Esophagus (tissue), 2 donors: ENCODE data around the gene ATRIP. TPM values are rescaled to one million over a fixed set of nuclear protein-coding genes. Genes with fewer than 3 reads are reported as not detected.
"Not testable (repeated sequence)": the region's sequence is repeated elsewhere in the genome, so short reads cannot be mapped to it uniquely, and the experiment has no call there.

Source experiments
- H3K27ac ChIP-seq, 2 donors: one replicate each; pipeline ENCODE4 v1.5.1; 2013; ENCODE audit warnings: low read depth in 2 of 2, mild to moderate bottlenecking in 2 of 2, inconsistent platforms in 1 of 2, low read length in 1 of 2, moderate library complexity in 1 of 2
- H3K27me3 ChIP-seq, 2 donors: one replicate each; pipeline ENCODE4 v1.6.1; 2013; ENCODE audit warnings: low read length in 2 of 2, control low read depth in 1 of 2, mild to moderate bottlenecking in 1 of 2; ENCODE audit not compliant: insufficient read depth in 2 of 2, control insufficient read depth in 1 of 2
- H3K36me3 ChIP-seq, 2 donors: one replicate each; pipeline ENCODE4 v1.6.1; 2013; ENCODE audit warnings: low read length in 1 of 2; ENCODE audit not compliant: control insufficient read depth in 2 of 2, insufficient read depth in 2 of 2
- H3K4me1 ChIP-seq, 2 donors: one replicate each; pipeline ENCODE4 v1.6.1; 2013; ENCODE audit warnings: low read length in 1 of 2; ENCODE audit not compliant: control insufficient read depth in 2 of 2, insufficient read depth in 2 of 2
- H3K4me3 ChIP-seq, 2 donors: one replicate each; pipeline ENCODE4 v1.5.1; 2013; ENCODE audit warnings: low read length in 2 of 2, mild to moderate bottlenecking in 2 of 2, low read depth in 1 of 2, moderate library complexity in 1 of 2
- H3K9me3 ChIP-seq, 2 donors: one replicate each; pipeline ENCODE4 v1.6.1; 2013; ENCODE audit warnings: mild to moderate bottlenecking in 2 of 2, low read depth in 1 of 2, low read length in 1 of 2, moderate library complexity in 1 of 2; ENCODE audit not compliant: control insufficient read depth in 2 of 2, insufficient read depth in 1 of 2
- WGBS, 2 donors: extraction: QIAGEN DNeasy Blood & Tissue Kit; methylation state at CpG; one replicate each; pipeline ENCODE4 v1.1.7; 2013; 5-methylcytosine and 5-hydroxymethylcytosine counted together
- polyA plus RNA-seq, 2 donors: library from polyadenylated mRNA; stranded (reverse); fragments of 200-250 nt; gene quantifications; one replicate each; pipeline ENCODE4 v1.2.3, GENCODE V29; 2013
- donor health status: healthy with polysubstance abuse.
- donor health status: Bipolar disorder and iron deficiency.

Gene ATRIP
- polyA plus RNA-seq = 1 to 10 TPM; 4.9 to 5.7 TPM

GRCh38 chr3:48446425-48447193 is at the start of gene ATRIP:
ATRIP (plus strand) TSS chr3:48446737; CDS start chr3:48446846, 109 bp downstream.
- Histone ChIP-seq H3K27me3 (no peaks in the 10 kb centered on the region), H3K36me3 (peaks cover 0 to 12% of the 10 kb centered on the region in 2 donors), H3K27ac (peak within 1 kb of the TSS; percentile 91 to 92), H3K4me3 (peak within 1 kb of the TSS; percentile 75 to 88), H3K9me3 (no peaks in the 10 kb centered on the region), H3K4me1 (peaks cover 0 to 2% of the 10 kb centered on the region in 2 donors)
- 0 to 1% methylated on average over 80 to 91 of the region's 91 CpGs for WGBS, 2 donors

- H3K9me3 ChIP-seq = no peaks in the 10 kb centered on the region
- H3K4me3 ChIP-seq = no peak overlapping the region
- H3K36me3 ChIP-seq = no peaks in the 10 kb centered on the region
- 63 to 70% methylated on average over 9 of the region's 9 CpGs for WGBS, 2 donors
- peaks cover 0 to 14% of the 10 kb centered on the region in 2 donors for H3K4me1 ChIP-seq
- H3K27me3 ChIP-seq = no peaks in the 10 kb centered on the region
- no peak overlapping the region for H3K27ac ChIP-seq
Measured at GRCh38 chr3:48397767-48398681, 48.5 kb upstream of the ATRIP start.

GRCh38 chr3:48398701-48399386 is 47.7 kb upstream of the ATRIP start:
- Histone ChIP-seq H3K36me3 (peaks cover under 1 to 4% of the 10 kb centered on the region in 2 donors), H3K27me3 (no peaks in the 10 kb centered on the region), H3K9me3 (no peaks in the 10 kb centered on the region), H3K4me3 (no peak overlapping the region), H3K4me1 (peaks cover 3 to 14% of the 10 kb centered on the region in 2 donors), H3K27ac (peak overlapping the region in 1 of 2 donors; percentile 8)
- 50 to 51% methylated on average over 11 of the region's 11 CpGs for WGBS, 2 donors

GRCh38 chr3:48399387-48400172 is 47.0 kb upstream of the ATRIP start:
- H3K4me1 ChIP-seq = peaks cover 3 to 14% of the 10 kb centered on the region in 2 donors

GRCh38 chr3:48400824-48401433 is 45.6 kb upstream of the ATRIP start:
- Histone ChIP-seq H3K27ac (peak overlapping the region; percentile 32 to 94), H3K9me3 (no peaks in the 10 kb centered on the region), H3K36me3 (peaks cover 10 to 21% of the 10 kb centered on the region in 2 donors), H3K4me3 (no peak overlapping the region), H3K27me3 (no peaks in the 10 kb centered on the region), H3K4me1 (peaks cover 7 to 24% of the 10 kb centered on the region in 2 donors)
- WGBS, 2 donors = 52% methylated on average over 6 of the region's 6 CpGs

More at GRCh38 chr3:48399387-48400172, 47.0 kb upstream of the ATRIP start:
- H3K27ac ChIP-seq = peak overlapping the region; percentile 22 to 52
- no peaks in the 10 kb centered on the region for H3K27me3 ChIP-seq
- H3K36me3 ChIP-seq = peaks cover 7 to 10% of the 10 kb centered on the region in 2 donors
- no peaks in the 10 kb centered on the region for H3K9me3 ChIP-seq
- 46 to 51% methylated on average over 4 of the region's 4 CpGs for WGBS, 2 donors
- H3K4me3 ChIP-seq = no peak overlapping the region

GRCh38 chr3:48401434-48401901 is 45.1 kb upstream of the ATRIP start:
- H3K4me3 ChIP-seq, H3K27me3 ChIP-seq, H3K9me3 ChIP-seq: not testable (repeated sequence)
- peaks cover 10 to 26% of the 10 kb centered on the region in 2 donors for H3K36me3 ChIP-seq
- H3K27ac ChIP-seq = peak overlapping the region; percentile 89 to 94
- peaks cover 7 to 25% of the 10 kb centered on the region in 2 donors for H3K4me1 ChIP-seq
- WGBS, 2 donors = 79 to 82% methylated on average over 12 of the region's 12 CpGs

- peaks cover 10 to 34% of the 10 kb centered on the region in 2 donors for H3K36me3 ChIP-seq
- H3K4me3 ChIP-seq = no peak overlapping the region
- peaks cover 7 to 25% of the 10 kb centered on the region in 2 donors for H3K4me1 ChIP-seq
- H3K27me3 ChIP-seq = no peaks in the 10 kb centered on the region
- no peaks in the 10 kb centered on the region for H3K9me3 ChIP-seq
- H3K27ac ChIP-seq = peak overlapping the region; percentile 89 to 95
- WGBS, 2 donors = 18 to 26% methylated on average over 8 of the region's 8 CpGs
Measured at GRCh38 chr3:48402281-48402732, 44.2 kb upstream of the ATRIP start.

GRCh38 chr3:48402907-48403306 is 43.6 kb upstream of the ATRIP start:
- Histone ChIP-seq H3K36me3 (peaks cover 10 to 40% of the 10 kb centered on the region in 2 donors), H3K27ac (peak overlapping the region; percentile 89 to 95)
- WGBS, 2 donors = 60 to 68% methylated on average over 3 of the region's 3 CpGs

More at GRCh38 chr3:48402907-48403306, 43.6 kb upstream of the ATRIP start:
- Histone ChIP-seq H3K4me1 (peaks cover 7 to 25% of the 10 kb centered on the region in 2 donors), H3K9me3 (no peaks in the 10 kb centered on the region), H3K27me3 (no peaks in the 10 kb centered on the region), H3K4me3 (no peak overlapping the region)
